ENCODE results near the gene INTS6L.
"Not testable (repeated sequence)": the region's sequence is repeated elsewhere in the genome, so short reads cannot be mapped to it uniquely, and the experiment has no call there.

- TF ChIP-seq POLR2A, CTCF (IDR thresholded peaks at IDR 0.05): not testable (repeated sequence)
These were observed 74.0 kb downstream of the INTS6L start for GRCh38 chrX:135594453-135594852.

Data from uterus (tissue), 2 donors.